Prostate gland (tissue), 2 donors: ENCODE measurements around the gene SCAPER. TPM values are rescaled to one million over a fixed set of nuclear protein-coding genes. Genes with fewer than 3 reads are reported as not detected.

ENCODE experiments used
- DNase-seq: peaks from one replicate; pipeline ENCODE4 v3.0.0-alpha.2; 2019; ENCODE audit warnings: low spot score
- H3K27ac ChIP-seq, 2 donors: fragments of 200-600 bp; sonication (generic); 2 replicates each; pipeline ENCODE4 v1.5.1; 2017 to 2019
- H3K27me3 ChIP-seq: fragments of 200-600 bp; sonication (generic); replicated peaks from 2 replicates; pipeline ENCODE4 v1.5.1; 2019; ENCODE audit not compliant: insufficient read depth
- H3K36me3 ChIP-seq, 2 donors: fragments of 200-600 bp; sonication (generic); 1 replicate in 1 of 2; 2 replicates in 1 of 2; pipeline versions ENCODE4 v1.5.1 to v1.8.1; 2017 to 2019
- H3K4me1 ChIP-seq: fragments of 200-600 bp; sonication (generic); replicated peaks from 2 replicates; pipeline ENCODE4 v1.5.1; 2019
- H3K4me3 ChIP-seq, 2 donors: fragments of 200-600 bp; sonication (generic); 2 replicates each; pipeline ENCODE4 v1.5.1; 2017 to 2019
- H3K9me3 ChIP-seq: fragments of 200-600 bp; sonication (generic); 2 replicates; pipeline ENCODE4 v1.5.1; 2017
- POLR2A ChIP-seq: fragments of 450-650 bp; IDR thresholded peaks from one replicate; pipeline ENCODE4 v1.6.1; 2016; ENCODE audit warnings: antibody characterized with exemption, mild to moderate bottlenecking
- POLR2AphosphoS5 ChIP-seq: sonication (generic); formaldehyde crosslinking; IDR thresholded peaks from one replicate; pipeline ENCODE4 v1.6.1; 2017; ENCODE audit warnings: antibody characterized with exemption
- whole genome bisulfite sequencing: methylation state at CpG from one replicate; pipeline ENCODE4 v1.1.5; 2018; 5-methylcytosine and 5-hydroxymethylcytosine counted together
- intact Hi-C: fragments of 100-400 bp; cut with DNase I; formaldehyde crosslinking; loops from one replicate; pipeline ENCODE4 v1.14.2; 2022
- total RNA-seq, 2 donors: library from RNA; depleted of rRNA; stranded (reverse); fragments of >200 nt; gene quantifications; one replicate each; pipeline ENCODE4 v1.1.0, GENCODE V29; 2016
- TF ChIP-seq, protein P1 (sequence below), 4 experiments: fragments of 200-600 bp in 2 of 4; fragments of 450-650 bp in 2 of 4; sonication (generic) in 2 of 4; IDR thresholded peaks; 1 replicate in 3 of 4; 2 replicates in 1 of 4; pipeline ENCODE4 v1.5.1; 2016 to 2019; ENCODE audit warnings: antibody characterized with exemption in 4 of 4, mild to moderate bottlenecking in 2 of 4, moderate library complexity in 2 of 4

The SCAPER gene, protein sequence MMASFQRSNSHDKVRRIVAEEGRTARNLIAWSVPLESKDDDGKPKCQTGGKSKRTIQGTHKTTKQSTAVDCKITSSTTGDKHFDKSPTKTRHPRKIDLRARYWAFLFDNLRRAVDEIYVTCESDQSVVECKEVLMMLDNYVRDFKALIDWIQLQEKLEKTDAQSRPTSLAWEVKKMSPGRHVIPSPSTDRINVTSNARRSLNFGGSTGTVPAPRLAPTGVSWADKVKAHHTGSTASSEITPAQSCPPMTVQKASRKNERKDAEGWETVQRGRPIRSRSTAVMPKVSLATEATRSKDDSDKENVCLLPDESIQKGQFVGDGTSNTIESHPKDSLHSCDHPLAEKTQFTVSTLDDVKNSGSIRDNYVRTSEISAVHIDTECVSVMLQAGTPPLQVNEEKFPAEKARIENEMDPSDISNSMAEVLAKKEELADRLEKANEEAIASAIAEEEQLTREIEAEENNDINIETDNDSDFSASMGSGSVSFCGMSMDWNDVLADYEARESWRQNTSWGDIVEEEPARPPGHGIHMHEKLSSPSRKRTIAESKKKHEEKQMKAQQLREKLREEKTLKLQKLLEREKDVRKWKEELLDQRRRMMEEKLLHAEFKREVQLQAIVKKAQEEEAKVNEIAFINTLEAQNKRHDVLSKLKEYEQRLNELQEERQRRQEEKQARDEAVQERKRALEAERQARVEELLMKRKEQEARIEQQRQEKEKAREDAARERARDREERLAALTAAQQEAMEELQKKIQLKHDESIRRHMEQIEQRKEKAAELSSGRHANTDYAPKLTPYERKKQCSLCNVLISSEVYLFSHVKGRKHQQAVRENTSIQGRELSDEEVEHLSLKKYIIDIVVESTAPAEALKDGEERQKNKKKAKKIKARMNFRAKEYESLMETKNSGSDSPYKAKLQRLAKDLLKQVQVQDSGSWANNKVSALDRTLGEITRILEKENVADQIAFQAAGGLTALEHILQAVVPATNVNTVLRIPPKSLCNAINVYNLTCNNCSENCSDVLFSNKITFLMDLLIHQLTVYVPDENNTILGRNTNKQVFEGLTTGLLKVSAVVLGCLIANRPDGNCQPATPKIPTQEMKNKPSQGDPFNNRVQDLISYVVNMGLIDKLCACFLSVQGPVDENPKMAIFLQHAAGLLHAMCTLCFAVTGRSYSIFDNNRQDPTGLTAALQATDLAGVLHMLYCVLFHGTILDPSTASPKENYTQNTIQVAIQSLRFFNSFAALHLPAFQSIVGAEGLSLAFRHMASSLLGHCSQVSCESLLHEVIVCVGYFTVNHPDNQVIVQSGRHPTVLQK (N-terminal part only)
- total RNA-seq: 10 to 100 TPM; 19.1 to 38.9 TPM

DNA sequence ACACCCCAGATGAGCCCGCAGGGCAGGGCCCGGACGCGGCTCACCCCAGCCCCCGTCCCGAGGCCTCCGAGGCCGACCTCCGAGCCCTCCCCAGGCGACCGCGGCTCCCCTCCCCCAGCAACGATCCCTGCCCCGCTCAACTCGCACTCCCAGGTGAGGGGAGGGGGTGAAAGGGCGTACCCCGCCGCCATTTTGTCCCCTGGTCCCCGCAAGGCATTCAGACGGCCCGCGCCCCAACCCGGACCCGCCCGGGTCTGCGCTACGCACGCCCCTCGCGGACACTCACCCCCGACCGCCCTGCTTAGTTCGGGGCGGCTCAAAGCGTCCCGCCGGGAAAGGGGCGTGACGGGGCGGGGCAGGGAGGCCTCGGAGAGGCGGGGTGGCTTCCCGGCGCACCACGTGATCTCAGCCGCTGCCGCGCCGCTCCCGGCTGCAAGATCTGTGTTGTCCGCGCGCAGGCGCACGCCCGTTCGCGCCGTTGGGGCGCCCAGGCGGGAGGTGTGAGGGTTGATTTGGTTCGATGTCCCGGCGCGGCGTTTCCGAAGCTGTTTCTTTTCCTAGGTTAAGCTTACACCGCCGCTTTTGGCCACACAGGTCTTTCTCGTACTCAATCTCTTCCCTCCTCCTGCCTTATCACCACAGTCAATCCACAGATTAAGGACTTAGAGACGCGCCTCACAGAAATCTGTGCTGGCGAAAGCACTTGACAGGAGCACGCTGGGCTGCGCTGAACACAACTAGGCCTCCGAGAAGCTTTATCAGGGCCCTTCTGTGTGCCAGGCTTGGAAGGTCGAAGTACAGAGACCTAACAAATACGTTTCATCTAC, at the start of gene SCAPER:
TSS of gene SCAPER (minus strand) at position 328 of the 827 bp plus-strand sequence. CDS start 21,523 bp downstream, outside the sequence.
- intact Hi-C loops: no loop called here
- Histone ChIP-seq H3K27me3 (no peaks in the 10 kb centered on the region), H3K9me3 (no peaks in the 10 kb centered on the region), H3K27ac (peak within 1 kb of the TSS; percentile 89 to 93), H3K4me1 (no peaks in the 10 kb centered on the region), H3K36me3 (no peaks in the 10 kb centered on the region), H3K4me3 (peak within 1 kb of the TSS; percentile 92 to 99)
- peak; percentile 94 for DNase-seq
- WGBS: 1% methylated on average over 77 of the region's 78 CpGs
- TF ChIP-seq, protein P1, sequence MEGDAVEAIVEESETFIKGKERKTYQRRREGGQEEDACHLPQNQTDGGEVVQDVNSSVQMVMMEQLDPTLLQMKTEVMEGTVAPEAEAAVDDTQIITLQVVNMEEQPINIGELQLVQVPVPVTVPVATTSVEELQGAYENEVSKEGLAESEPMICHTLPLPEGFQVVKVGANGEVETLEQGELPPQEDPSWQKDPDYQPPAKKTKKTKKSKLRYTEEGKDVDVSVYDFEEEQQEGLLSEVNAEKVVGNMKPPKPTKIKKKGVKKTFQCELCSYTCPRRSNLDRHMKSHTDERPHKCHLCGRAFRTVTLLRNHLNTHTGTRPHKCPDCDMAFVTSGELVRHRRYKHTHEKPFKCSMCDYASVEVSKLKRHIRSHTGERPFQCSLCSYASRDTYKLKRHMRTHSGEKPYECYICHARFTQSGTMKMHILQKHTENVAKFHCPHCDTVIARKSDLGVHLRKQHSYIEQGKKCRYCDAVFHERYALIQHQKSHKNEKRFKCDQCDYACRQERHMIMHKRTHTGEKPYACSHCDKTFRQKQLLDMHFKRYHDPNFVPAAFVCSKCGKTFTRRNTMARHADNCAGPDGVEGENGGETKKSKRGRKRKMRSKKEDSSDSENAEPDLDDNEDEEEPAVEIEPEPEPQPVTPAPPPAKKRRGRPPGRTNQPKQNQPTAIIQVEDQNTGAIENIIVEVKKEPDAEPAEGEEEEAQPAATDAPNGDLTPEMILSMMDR (IDR thresholded peaks at IDR 0.05): peak in 2 of 4 experiments; percentile 37 to 48
- TF ChIP-seq POLR2AphosphoS5 (peak; percentile 96), POLR2A (peak; percentile 87)

DNA sequence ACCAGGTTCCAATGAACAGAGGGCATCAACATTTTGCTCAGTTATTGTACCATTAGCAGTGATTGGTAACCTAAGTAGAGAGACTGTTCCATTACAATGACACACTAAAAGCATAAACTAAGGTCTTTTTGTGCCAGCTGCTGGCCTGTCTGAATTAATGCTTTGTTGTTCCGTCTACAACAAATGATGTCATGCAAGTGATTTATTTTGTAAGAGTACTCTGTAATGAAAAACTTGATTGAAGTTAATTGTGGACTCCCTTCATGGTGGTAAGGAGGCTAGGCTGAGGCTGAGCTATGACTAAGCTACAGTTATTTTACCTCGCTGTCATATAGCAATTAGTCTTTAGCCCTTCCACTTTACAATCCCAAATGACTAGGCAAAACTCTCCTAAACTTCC, 49.6 kb upstream of the SCAPER start:
- TF ChIP-seq POLR2AphosphoS5 (no peak), POLR2A (no peak)
- TF ChIP-seq, protein P1 (IDR thresholded peaks at IDR 0.05): no peak
- Histone ChIP-seq H3K4me3 (no peak overlapping the region), H3K9me3 (no peaks in the 10 kb centered on the region), H3K4me1 (no peaks in the 10 kb centered on the region), H3K27me3 (no peaks in the 10 kb centered on the region), H3K27ac (no peak overlapping the region), H3K36me3 (no peaks in the 10 kb centered on the region)
- intact Hi-C loops: no loop called here
- WGBS: 39% methylated on average over 2 of the region's 2 CpGs
- no peak for DNase-seq

DNA sequence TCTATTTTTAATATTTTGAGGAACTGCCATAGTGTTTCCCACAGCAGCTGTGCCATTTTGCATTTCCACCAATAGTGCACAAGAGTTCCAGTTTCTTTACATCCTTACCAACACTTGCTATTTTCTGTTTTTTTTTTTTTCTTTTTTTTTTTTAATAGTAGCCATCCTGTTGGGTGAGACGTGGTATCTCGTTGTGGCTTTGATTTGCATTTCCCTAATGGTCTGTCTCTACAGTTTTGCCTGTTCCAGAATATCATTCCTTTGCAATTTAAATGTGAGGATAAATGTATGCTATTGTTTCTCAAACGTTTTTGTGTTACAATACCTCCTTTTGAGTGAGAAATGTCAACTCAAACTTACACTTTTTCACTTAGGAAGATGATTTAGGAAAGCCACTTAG, 48.8 kb upstream of the SCAPER start:
- Histone ChIP-seq H3K27me3 (no peaks in the 10 kb centered on the region), H3K27ac (no peak overlapping the region), H3K36me3 (no peaks in the 10 kb centered on the region), H3K4me3 (no peak overlapping the region), H3K4me1 (no peaks in the 10 kb centered on the region), H3K9me3 (no peaks in the 10 kb centered on the region)
- no peak for DNase-seq
- 33% methylated on average over 3 of the region's 3 CpGs for WGBS
- intact Hi-C loops: no loop called here
- TF ChIP-seq, protein P1 (IDR thresholded peaks at IDR 0.05): no peak
- TF ChIP-seq POLR2A (no peak), POLR2AphosphoS5 (no peak)

DNA sequence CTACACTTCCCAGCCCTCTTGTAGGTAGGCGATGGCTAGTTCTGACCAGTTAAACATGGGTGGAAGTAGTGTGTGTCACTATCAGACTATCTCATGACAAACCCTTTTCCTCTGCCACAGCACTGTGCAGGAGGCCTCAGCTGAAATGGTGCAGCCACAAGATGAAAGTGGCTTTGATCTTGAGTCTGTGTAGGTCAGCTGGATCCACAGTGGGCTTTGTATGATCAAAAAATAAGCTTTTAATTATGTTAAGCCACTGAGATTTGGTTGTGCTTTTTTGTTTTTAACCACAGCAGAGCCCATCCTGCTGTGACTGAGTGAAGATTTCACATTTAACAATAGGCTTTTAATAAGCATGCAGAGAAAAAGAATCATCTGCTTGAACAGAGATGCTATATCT, 46.1 kb upstream of the SCAPER start:
- TF ChIP-seq POLR2AphosphoS5 (no peak), POLR2A (no peak)
- TF ChIP-seq, protein P1 (IDR thresholded peaks at IDR 0.05): no peak
- no peaks in the 10 kb centered on the region for H3K27me3 ChIP-seq
- H3K4me1 ChIP-seq: no peaks in the 10 kb centered on the region
- DNase-seq: no peak
- H3K36me3 ChIP-seq: no peaks in the 10 kb centered on the region
- WGBS: 88% methylated on average over 1 of the region's 1 CpG
- intact Hi-C loops: no loop called here
- H3K9me3 ChIP-seq: no peaks in the 10 kb centered on the region
- H3K27ac ChIP-seq: no peak overlapping the region
- H3K4me3 ChIP-seq: no peak overlapping the region
